ENCODE results near the gene FAM193B.

FAM193B gene

GRCh38 chr5:177599731-177600507, 45.6 kb upstream of the FAM193B start, which contains the start of gene B4GALT7:
TSS of gene B4GALT7 (plus strand) at chr5:177600132. CDS start at chr5:177600211, 79 bp downstream.
- H3K4me3 ChIP-seq (ENCODE audit: low read depth, low read length), result peak within 1 kb of the TSS; percentile 84
- TF ChIP-seq CTCF (IDR thresholded peaks at IDR 0.05; ENCODE audit: low read depth, low read length), result no peak

- H3K4me3 ChIP-seq (ENCODE audit: low read depth, low read length), result no peak overlapping the region
These were observed 44.1 kb upstream of the FAM193B start for GRCh38 chr5:177598477-177598876.

GRCh38 chr5:177596775-177597238, 42.4 kb upstream of the FAM193B start:
- no peak overlapping the region for H3K4me3 ChIP-seq (ENCODE audit: low read depth, low read length)
- no peak for TF ChIP-seq CTCF (IDR thresholded peaks at IDR 0.05; ENCODE audit: low read depth, low read length)

More at GRCh38 chr5:177598477-177598876, 44.1 kb upstream of the FAM193B start:
- no peak for TF ChIP-seq CTCF (IDR thresholded peaks at IDR 0.05; ENCODE audit: low read depth, low read length)

- H3K4me3 ChIP-seq (ENCODE audit: low read depth, low read length), result no peak overlapping the region
- TF ChIP-seq CTCF (IDR thresholded peaks at IDR 0.05; ENCODE audit: low read depth, low read length), result no peak
These were observed 41.8 kb upstream of the FAM193B start for GRCh38 chr5:177595991-177596774.

GRCh38 chr5:177595026-177595585, 40.7 kb upstream of the FAM193B start:
- TF ChIP-seq CTCF (IDR thresholded peaks at IDR 0.05; ENCODE audit: low read depth, low read length), result no peak
- no peak overlapping the region for H3K4me3 ChIP-seq (ENCODE audit: low read depth, low read length)

- H3K4me3 ChIP-seq (ENCODE audit: low read depth, low read length), result no peak overlapping the region
- TF ChIP-seq CTCF (IDR thresholded peaks at IDR 0.05; ENCODE audit: low read depth, low read length), result no peak
These were observed 39.7 kb upstream of the FAM193B start for GRCh38 chr5:177594071-177594470.
